ENCODE data around the gene ATL1.

Gene ATL1

GRCh38 chr14:50615552-50615951 lies 55.6 kb downstream of the ATL1 start:
- TF ChIP-seq CTCF (IDR thresholded peaks at IDR 0.05; ENCODE audit: low read depth, low read length) = no peak
- Histone ChIP-seq H3K9me3 (ENCODE audit: severe bottlenecking) (no peaks in the 10 kb centered on the region), H3K36me3 (no peaks in the 10 kb centered on the region), H3K27me3 (ENCODE audit: insufficient read depth, low read depth, severe bottlenecking) (no peaks in the 10 kb centered on the region), H3K27ac (no peak overlapping the region), H3K4me3 (ENCODE audit: low read depth, low read length) (no peak overlapping the region)
- no peak for DNase-seq

GRCh38 chr14:50616275-50616674 lies 56.3 kb downstream of the ATL1 start:
- Histone ChIP-seq H3K4me3 (ENCODE audit: low read depth, low read length) (no peak overlapping the region), H3K9me3 (ENCODE audit: severe bottlenecking) (no peaks in the 10 kb centered on the region), H3K27ac (no peak overlapping the region), H3K36me3 (no peaks in the 10 kb centered on the region), H3K27me3 (ENCODE audit: insufficient read depth, low read depth, severe bottlenecking) (no peaks in the 10 kb centered on the region)
- TF ChIP-seq CTCF (IDR thresholded peaks at IDR 0.05; ENCODE audit: low read depth, low read length) = no peak
- DNase-seq = no peak

GRCh38 chr14:50619569-50620141 lies 59.7 kb downstream of the ATL1 start:
- peak; percentile 62 for TF ChIP-seq CTCF (IDR thresholded peaks at IDR 0.05; ENCODE audit: low read depth, low read length)
- no peak overlapping the region for H3K4me3 ChIP-seq (ENCODE audit: low read depth, low read length)

GRCh38 chr14:50620341-50620740 lies 60.4 kb downstream of the ATL1 start:
- H3K27ac ChIP-seq = no peak overlapping the region
- TF ChIP-seq CTCF (IDR thresholded peaks at IDR 0.05; ENCODE audit: low read depth, low read length) = no peak
- peaks cover 13% of the 10 kb centered on the region for H3K36me3 ChIP-seq
- H3K27me3 ChIP-seq (ENCODE audit: insufficient read depth, low read depth, severe bottlenecking) = no peaks in the 10 kb centered on the region
- no peak for DNase-seq
- H3K4me3 ChIP-seq (ENCODE audit: low read depth, low read length) = no peak overlapping the region
- no peaks in the 10 kb centered on the region for H3K9me3 ChIP-seq (ENCODE audit: severe bottlenecking)

More at GRCh38 chr14:50619569-50620141, 59.7 kb downstream of the ATL1 start:
- H3K36me3 ChIP-seq = peaks cover 10% of the 10 kb centered on the region
- no peak overlapping the region for H3K27ac ChIP-seq
- H3K9me3 ChIP-seq (ENCODE audit: severe bottlenecking) = no peaks in the 10 kb centered on the region
- no peaks in the 10 kb centered on the region for H3K27me3 ChIP-seq (ENCODE audit: insufficient read depth, low read depth, severe bottlenecking)
- no peak for DNase-seq

- DNase-seq = no peak
Observed at GRCh38 chr14:50622978-50623377, 63.0 kb downstream of the ATL1 start.

More at GRCh38 chr14:50622978-50623377, 63.0 kb downstream of the ATL1 start:
- H3K27me3 ChIP-seq (ENCODE audit: insufficient read depth, low read depth, severe bottlenecking) = no peaks in the 10 kb centered on the region
- H3K4me3 ChIP-seq (ENCODE audit: low read depth, low read length) = no peak overlapping the region
- no peaks in the 10 kb centered on the region for H3K9me3 ChIP-seq (ENCODE audit: severe bottlenecking)
- TF ChIP-seq CTCF (IDR thresholded peaks at IDR 0.05; ENCODE audit: low read depth, low read length) = no peak
- H3K36me3 ChIP-seq = peaks cover 25% of the 10 kb centered on the region
- H3K27ac ChIP-seq = no peak overlapping the region
